Upper lobe of left lung (tissue), 6 donors: ENCODE results near the gene ST8SIA2. TPM values are rescaled to one million over a fixed set of nuclear protein-coding genes. Genes with fewer than 3 reads are reported as not detected.

Source experiments
- ATAC-seq, 2 donors: fragments of 200-7000 bp; cut with Tn5 transposase; one replicate each; pipeline ENCODE4 v1.9.1; 2022; ENCODE audit warnings: mild to moderate bottlenecking in 2 of 2, moderate library complexity in 2 of 2; ENCODE audit not compliant: low FRiP score in 2 of 2
- DNase-seq, 2 donors: peaks; one replicate each; pipeline ENCODE4 v3.0.0-alpha.2; 2019 to 2020
- H3K27ac ChIP-seq, 4 donors: fragments of 200-600 bp; sonication (generic); one replicate each; pipeline ENCODE4 v1.5.1; 2016 to 2019
- H3K27me3 ChIP-seq, 4 donors: fragments of 200-600 bp; sonication (generic); one replicate each; pipeline ENCODE4 v1.5.1; 2017 to 2019
- H3K36me3 ChIP-seq, 4 donors: fragments of 200-600 bp; sonication (generic); one replicate each; pipeline ENCODE4 v1.5.1; 2016 to 2019
- H3K4me1 ChIP-seq, 4 donors: fragments of 200-600 bp; sonication (generic); one replicate each; pipeline ENCODE4 v1.5.1; 2018 to 2019
- H3K4me3 ChIP-seq, 4 donors: fragments of 200-600 bp; sonication (generic); one replicate each; pipeline ENCODE4 v1.5.1; 2017 to 2019; ENCODE audit warnings: mild to moderate bottlenecking in 2 of 4, moderate library complexity in 1 of 4
- H3K9me3 ChIP-seq, 4 donors: fragments of 200-600 bp; sonication (generic); one replicate each; pipeline ENCODE4 v1.5.1; 2018 to 2019
- CTCF ChIP-seq, 6 experiments: fragments of 450-650 bp in 4 of 6; fragments of 200-600 bp in 2 of 6; sonication (generic) in 2 of 6; IDR thresholded peaks; one replicate each; pipeline ENCODE4 v1.5.1; 2016 to 2019; ENCODE audit warnings: antibody characterized with exemption in 6 of 6
- EP300 ChIP-seq, 4 donors: sonication (generic); formaldehyde crosslinking; IDR thresholded peaks; one replicate each; pipeline ENCODE4 v1.5.1; 2017; ENCODE audit warnings: antibody characterized with exemption in 4 of 4, control low read depth in 2 of 4
- POLR2A ChIP-seq, 4 donors: fragments of 450-650 bp; IDR thresholded peaks; one replicate each; pipeline ENCODE4 v1.5.1; 2016 to 2017; ENCODE audit warnings: antibody characterized with exemption in 4 of 4, mild to moderate bottlenecking in 2 of 4
- POLR2AphosphoS5 ChIP-seq, 2 donors: sonication (generic); formaldehyde crosslinking; IDR thresholded peaks; one replicate each; pipeline ENCODE4 v1.5.1; 2017; ENCODE audit warnings: antibody characterized with exemption in 2 of 2
- WGBS, 2 donors: methylation state at CpG; one replicate each; pipeline ENCODE4 v1.1.5; 2017 to 2018; 5-methylcytosine and 5-hydroxymethylcytosine counted together
- total RNA-seq, 6 donors: library from RNA; depleted of rRNA in 4 of 6; stranded (reverse); fragments of >200 nt in 4 of 6; gene quantifications; one replicate each; pipeline versions ENCODE4 v1.1.0 to v1.2.1, GENCODE V29; 2016 to 2021
- donor health status: DM: no; HTN: no; CAD: no; lungs with moderate emphysema.
- donor health status: DM: no; HTN: yes; CAD: no; lungs with severe emphysema.

The ST8SIA2 gene
- total RNA-seq, 6 donors from 2014 or later, result 0.03 TPM; not detected in 5

- DNase-seq (peak in 1 of 2 donors; percentile 76), ATAC-seq (peak in 1 of 2 donors; percentile 11)
- peaks cover 4 to 23% (median 13%) of the 10 kb centered on the region in 4 donors for H3K4me1 ChIP-seq
- no peaks in the 10 kb centered on the region for H3K9me3 ChIP-seq
- no peaks in the 10 kb centered on the region for H3K36me3 ChIP-seq
- WGBS, 2 donors, result 1 to 14% methylated on average over 2 to 56 of the region's 78 CpGs
- H3K4me3 ChIP-seq, result peak overlapping the region in 3 of 4 donors; percentile 22 to 25 (median 22)
- peaks cover 0 to 30% (median 18%) of the 10 kb centered on the region in 4 donors for H3K27me3 ChIP-seq
- H3K27ac ChIP-seq, result no peak overlapping the region
- TF ChIP-seq POLR2AphosphoS5 (IDR thresholded peaks at IDR 0.05), result no peak
- no peak for TF ChIP-seq EP300 (IDR thresholded peaks at IDR 0.05)
- TF ChIP-seq POLR2A (IDR thresholded peaks at IDR 0.05), result no peak
- TF ChIP-seq CTCF (IDR thresholded peaks at IDR 0.05), result no peak
Measured at GRCh38 chr15:92394309-92395097, 822 bp downstream of the ST8SIA2 start.

- ATAC-seq (no peak), DNase-seq (peak in 1 of 2 donors; percentile 75)
- TF ChIP-seq POLR2A (IDR thresholded peaks at IDR 0.05) (no peak), CTCF (IDR thresholded peaks at IDR 0.05) (no peak), POLR2AphosphoS5 (IDR thresholded peaks at IDR 0.05) (no peak), EP300 (IDR thresholded peaks at IDR 0.05) (no peak)
- peaks cover 0 to 30% (median 18%) of the 10 kb centered on the region in 4 donors for H3K27me3 ChIP-seq
- H3K4me3 ChIP-seq, result peak overlapping the region in 1 of 4 donors; percentile 22
- H3K27ac ChIP-seq, result no peak overlapping the region
- no peaks in the 10 kb centered on the region for H3K36me3 ChIP-seq
- H3K4me1 ChIP-seq, result peaks cover 4 to 23% (median 13%) of the 10 kb centered on the region in 4 donors
- no peaks in the 10 kb centered on the region for H3K9me3 ChIP-seq
- 20 to 27% methylated on average over 22 of the region's 22 CpGs for WGBS, 2 donors
Measured at GRCh38 chr15:92395098-92395635, 1.5 kb downstream of the ST8SIA2 start.

- Histone ChIP-seq H3K9me3 (no peaks in the 10 kb centered on the region), H3K27ac (no peak overlapping the region), H3K36me3 (no peaks in the 10 kb centered on the region), H3K4me1 (peaks cover 0 to 8% (median 6%) of the 10 kb centered on the region in 4 donors), H3K27me3 (peaks cover 0 to 11% (median 7%) of the 10 kb centered on the region in 4 donors), H3K4me3 (no peak overlapping the region)
- 74 to 80% methylated on average over 8 of the region's 8 CpGs for WGBS, 2 donors
- TF ChIP-seq CTCF (IDR thresholded peaks at IDR 0.05) (no peak), POLR2AphosphoS5 (IDR thresholded peaks at IDR 0.05) (no peak), EP300 (IDR thresholded peaks at IDR 0.05) (no peak), POLR2A (IDR thresholded peaks at IDR 0.05) (no peak)
- no peak for DNase-seq
- no peak for ATAC-seq
Measured at GRCh38 chr15:92399271-92399950, 5.7 kb downstream of the ST8SIA2 start.

GRCh38 chr15:92400573-92400972 lies 6.9 kb downstream of the ST8SIA2 start:
- Histone ChIP-seq H3K27me3 (peaks cover 0 to 1% (median 0%) of the 10 kb centered on the region in 4 donors), H3K4me3 (no peak overlapping the region), H3K36me3 (no peaks in the 10 kb centered on the region), H3K4me1 (no peaks in the 10 kb centered on the region), H3K27ac (no peak overlapping the region), H3K9me3 (no peaks in the 10 kb centered on the region)
- no peak for TF ChIP-seq POLR2A (IDR thresholded peaks at IDR 0.05)
- TF ChIP-seq POLR2AphosphoS5 (IDR thresholded peaks at IDR 0.05), result no peak
- TF ChIP-seq CTCF (IDR thresholded peaks at IDR 0.05), result no peak
- TF ChIP-seq EP300 (IDR thresholded peaks at IDR 0.05), result no peak
- ATAC-seq (no peak), DNase-seq (no peak)
- 69 to 81% methylated on average over 7 to 8 of the region's 8 CpGs for WGBS, 2 donors
